ENCODE results near the gene GPN2. TPM values are rescaled to one million over a fixed set of nuclear protein-coding genes. Genes with fewer than 3 reads are reported as not detected.

GPN2 gene
- total RNA-seq, 1 experiment from 2014 or later, result 23.4 TPM

- intact Hi-C loops (cut with micrococcal nuclease; ENCODE audit: unreplicated experiment), result no loop called here
- no TSS peak for BruUV-seq (replicated peaks)
- no peak for DNase-seq
- H3K27ac Mint-ChIP-seq (ENCODE audit: unreplicated experiment), result no peak overlapping the region
- H3K27me3 Mint-ChIP-seq (ENCODE audit: unreplicated experiment), result no peaks in the 10 kb centered on the region
- peaks cover 14% of the 10 kb centered on the region for H3K36me3 Mint-ChIP-seq (ENCODE audit: insufficient read depth, unreplicated experiment)
- H3K9me3 Mint-ChIP-seq (ENCODE audit: low read depth, unreplicated experiment), result no peaks in the 10 kb centered on the region
- peaks cover 19% of the 10 kb centered on the region for H3K4me1 Mint-ChIP-seq (ENCODE audit: low read depth, unreplicated experiment)
- CTCF ChIA-PET, result no interaction called here
- TF ChIP-seq CTCF (IDR thresholded peaks at IDR 0.05; ENCODE audit: unreplicated experiment), result no peak
- H3K4me3 Mint-ChIP-seq (ENCODE audit: low read depth, unreplicated experiment), result no peak overlapping the region
Measured at GRCh38 chr1:26833432-26834405, 56.4 kb downstream of the GPN2 start.

GRCh38 chr1:26832249-26832960, 57.7 kb downstream of the GPN2 start:
- Mint-ChIP-seq H3K4me1 (ENCODE audit: low read depth, unreplicated experiment) (peaks cover 28% of the 10 kb centered on the region), H3K27ac (ENCODE audit: unreplicated experiment) (no peak overlapping the region), H3K9me3 (ENCODE audit: low read depth, unreplicated experiment) (no peaks in the 10 kb centered on the region), H3K27me3 (ENCODE audit: unreplicated experiment) (no peaks in the 10 kb centered on the region), H3K36me3 (ENCODE audit: insufficient read depth, unreplicated experiment) (peaks cover 18% of the 10 kb centered on the region), H3K4me3 (ENCODE audit: low read depth, unreplicated experiment) (no peak overlapping the region)
- BruUV-seq (replicated peaks), result no TSS peak
- CTCF ChIA-PET, result no interaction called here
- no peak for DNase-seq
- no peak for TF ChIP-seq CTCF (IDR thresholded peaks at IDR 0.05; ENCODE audit: unreplicated experiment)
- intact Hi-C loops (cut with micrococcal nuclease; ENCODE audit: unreplicated experiment), result no loop called here

- Mint-ChIP-seq H3K9me3 (ENCODE audit: low read depth, unreplicated experiment) (no peaks in the 10 kb centered on the region), H3K36me3 (ENCODE audit: insufficient read depth, unreplicated experiment) (peaks cover 24% of the 10 kb centered on the region), H3K4me1 (ENCODE audit: low read depth, unreplicated experiment) (peaks cover 31% of the 10 kb centered on the region), H3K4me3 (ENCODE audit: low read depth, unreplicated experiment) (no peak overlapping the region), H3K27me3 (ENCODE audit: unreplicated experiment) (no peaks in the 10 kb centered on the region), H3K27ac (ENCODE audit: unreplicated experiment) (no peak overlapping the region)
- no peak for DNase-seq
- no peak for TF ChIP-seq CTCF (IDR thresholded peaks at IDR 0.05; ENCODE audit: unreplicated experiment)
- intact Hi-C loops (cut with micrococcal nuclease; ENCODE audit: unreplicated experiment), result no loop called here
- CTCF ChIA-PET, result interaction anchor here (0.7 to 0.9 kb wide), 2 partner anchors 30 to 36 kb away, joined by 3 read pairs; no protein-coding TSS in a partner anchor
- no TSS peak for BruUV-seq (replicated peaks)
Measured at GRCh38 chr1:26831546-26832248, 58.4 kb downstream of the GPN2 start.

- no peak for TF ChIP-seq CTCF (IDR thresholded peaks at IDR 0.05; ENCODE audit: unreplicated experiment)
- BruUV-seq (replicated peaks), result no TSS peak
- peaks cover 27% of the 10 kb centered on the region for H3K36me3 Mint-ChIP-seq (ENCODE audit: insufficient read depth, unreplicated experiment)
- DNase-seq, result no peak
- no peak overlapping the region for H3K27ac Mint-ChIP-seq (ENCODE audit: unreplicated experiment)
- intact Hi-C loops (cut with micrococcal nuclease; ENCODE audit: unreplicated experiment), result no loop called here
- peaks cover 31% of the 10 kb centered on the region for H3K4me1 Mint-ChIP-seq (ENCODE audit: low read depth, unreplicated experiment)
- CTCF ChIA-PET, result interaction anchor here (0.6 to 0.9 kb wide), 3 partner anchors 31 to 330 kb away, joined by 3 to 5 read pairs (median 3); no protein-coding TSS in a partner anchor
- no peaks in the 10 kb centered on the region for H3K27me3 Mint-ChIP-seq (ENCODE audit: unreplicated experiment)
- H3K9me3 Mint-ChIP-seq (ENCODE audit: low read depth, unreplicated experiment), result no peaks in the 10 kb centered on the region
- no peak overlapping the region for H3K4me3 Mint-ChIP-seq (ENCODE audit: low read depth, unreplicated experiment)
Measured at GRCh38 chr1:26831059-26831458, 59.0 kb downstream of the GPN2 start.

All from Calu3 (cell line).